DMS53 treated with DMSO at 0.1 percent for 48 hours (cell line): ENCODE data around the gene NID1.
"Not testable (repeated sequence)": the region's sequence is repeated elsewhere in the genome, so short reads cannot be mapped to it uniquely, and the experiment has no call there.

Experiments used
- DNase-seq: peaks from one replicate; lab custom pipeline; 2025; ENCODE audit not compliant: unreplicated experiment; lab: John Stamatoyannopoulos, UW

NID1 gene

GRCh38 chr1:235971571-235972310 is 93.1 kb downstream of the NID1 start:
- peak; percentile 89 for DNase-seq

- no peak for DNase-seq
These were observed 93.9 kb downstream of the NID1 start for GRCh38 chr1:235971020-235971419.

GRCh38 chr1:235968831-235969230 is 96.1 kb downstream of the NID1 start:
- no peak for DNase-seq

- DNase-seq: not testable (repeated sequence)
These were observed 98.8 kb downstream of the NID1 start for GRCh38 chr1:235966134-235966533.

GRCh38 chr1:235960809-235961208 is 104.1 kb downstream of the NID1 start:
- no peak for DNase-seq

GRCh38 chr1:235958021-235958420 is 106.9 kb downstream of the NID1 start:
- no peak for DNase-seq

- no peak for DNase-seq
These were observed 109.1 kb downstream of the NID1 start for GRCh38 chr1:235955777-235956176.

GRCh38 chr1:235954306-235955283 is 110.3 kb downstream of the NID1 start:
- peak; percentile 85 for DNase-seq

- DNase-seq: no peak
These were observed 111.1 kb downstream of the NID1 start for GRCh38 chr1:235953801-235954200.

- DNase-seq: no peak
These were observed 111.8 kb downstream of the NID1 start for GRCh38 chr1:235952950-235953615.

- DNase-seq: no peak
These were observed 113.2 kb downstream of the NID1 start for GRCh38 chr1:235951661-235952060.

GRCh38 chr1:235950318-235950717 is 114.6 kb downstream of the NID1 start:
- DNase-seq: no peak

GRCh38 chr1:235948774-235949427 is 116.0 kb downstream of the NID1 start:
- no peak for DNase-seq

GRCh38 chr1:235947989-235948388 is 116.9 kb downstream of the NID1 start:
- no peak for DNase-seq

- DNase-seq: no peak
These were observed 118.3 kb downstream of the NID1 start for GRCh38 chr1:235946571-235946981.

GRCh38 chr1:235945775-235946570 is 118.9 kb downstream of the NID1 start:
- DNase-seq: no peak

- DNase-seq: no peak
These were observed 121.2 kb downstream of the NID1 start for GRCh38 chr1:235943581-235944114.

GRCh38 chr1:235942979-235943575 is 121.8 kb downstream of the NID1 start:
- DNase-seq: no peak

GRCh38 chr1:235942625-235942934 is 122.3 kb downstream of the NID1 start:
- DNase-seq: no peak
